Endothelial cell of umbilical vein (primary cell): ENCODE results near the gene NOXA1. TPM values are rescaled to one million over a fixed set of nuclear protein-coding genes. Genes with fewer than 3 reads are reported as not detected.

ENCODE experiments used
- BruUV-seq: library from RNA; stranded (reverse); fragments of 400-500 nt; replicated peaks from 2 replicates; lab custom pipeline; 2021; lab: Mats Ljungman, UMichigan
- CTCF ChIA-PET: fragments of 300-600, 350-600 bp; sonication (Branson Sonifier 250); formaldehyde crosslinking; loops from one replicate; lab custom pipeline; 2021; ENCODE audit warnings: antibody characterized with exemption, inconsistent platforms; lab: Charles Lee
- POLR2A ChIA-PET: fragments of 300-600, 350-600 bp; sonication (Branson Sonifier 250); formaldehyde crosslinking; loops from one replicate; lab custom pipeline; 2021; ENCODE audit warnings: antibody characterized with exemption, inconsistent platforms; lab: Charles Lee
- DNase-seq: peaks from one replicate; pipeline ENCODE4 v3.0.0-alpha.2; 2011; ENCODE audit warnings: low read depth, low spot score
- FAIRE-seq: peaks from 2 replicates; lab custom pipeline; 2011; peaks lifted over from hg19 to GRCh38; lab: Jason Lieb, UNC
- H2AFZ ChIP-seq: 2 replicates; pipeline ENCODE4 v1.6.0; 2012; ENCODE audit warnings: low read depth, low read length, control low read depth, inconsistent platforms
- H3K27ac ChIP-seq: 2 replicates; pipeline ENCODE4 v1.5.1; 2011; ENCODE audit warnings: low read depth, mild to moderate bottlenecking, control low read depth, low read length, moderate library complexity; ENCODE audit not compliant: insufficient read depth
- H3K27me3 ChIP-seq, 2 experiments: 2 replicates each; pipeline versions ENCODE4 v1.6.0 to v1.6.1; 2011; ENCODE audit warnings: low read length in 2 of 2, mixed read lengths in 1 of 2; ENCODE audit not compliant: control insufficient read depth in 2 of 2, insufficient read depth in 2 of 2
- H3K36me3 ChIP-seq, 2 experiments: 2 replicates in 1 of 2; 3 replicates in 1 of 2; pipeline ENCODE4 v1.5.1; 2011; ENCODE audit warnings: low read length in 2 of 2, mild to moderate bottlenecking in 1 of 2, moderate library complexity in 1 of 2; ENCODE audit not compliant: control insufficient read depth in 2 of 2, insufficient read depth in 2 of 2; ENCODE audit errors: extremely low read depth in 1 of 2
- H3K4me1 ChIP-seq: 3 replicates; pipeline ENCODE4 v1.5.1; 2011; ENCODE audit warnings: mild to moderate bottlenecking, low read length; ENCODE audit not compliant: control insufficient read depth, insufficient read depth; ENCODE audit errors: extremely low read depth
- H3K4me2 ChIP-seq: 2 replicates; pipeline ENCODE4 v1.6.1; 2011; ENCODE audit warnings: low read length, control low read depth, mixed read lengths; ENCODE audit not compliant: insufficient read depth
- H3K4me3 ChIP-seq, 3 experiments: fragments of 200-600 bp in 1 of 3; sonication (generic), shearing (Covaris generic) in 1 of 3; replicated peaks in 1 of 3; 2 replicates each; pipeline ENCODE4 v1.5.1; 2011 to 2016; ENCODE audit warnings: control low read depth in 3 of 3, low read length in 3 of 3, mild to moderate bottlenecking in 2 of 3, inconsistent platforms in 1 of 3, low read depth in 1 of 3, moderate library complexity in 1 of 3; ENCODE audit not compliant: insufficient read depth in 1 of 3
- H3K79me2 ChIP-seq: 2 replicates; pipeline ENCODE4 v1.6.0; 2012; ENCODE audit warnings: low read length, inconsistent platforms; ENCODE audit not compliant: control insufficient read depth, insufficient read depth
- H3K9ac ChIP-seq: replicated peaks from 2 replicates; pipeline ENCODE3; 2011; ENCODE audit warnings: low read length, control low read depth; ENCODE audit not compliant: insufficient read depth; ENCODE audit errors: extremely low read depth
- H3K9me1 ChIP-seq: replicated peaks from 3 replicates; pipeline ENCODE4 v1.6.0; 2011; ENCODE audit warnings: mild to moderate bottlenecking, low read length; ENCODE audit not compliant: control insufficient read depth, insufficient read depth; ENCODE audit errors: extremely low read depth
- H3K9me3 ChIP-seq: replicated peaks from 2 replicates; pipeline ENCODE4 v1.5.1; 2012; ENCODE audit warnings: low read length, inconsistent platforms; ENCODE audit not compliant: control insufficient read depth, insufficient read depth
- H4K20me1 ChIP-seq: replicated peaks from 2 replicates; pipeline ENCODE3; 2011; ENCODE audit warnings: mild to moderate bottlenecking, low read length; ENCODE audit not compliant: control insufficient read depth, insufficient read depth; ENCODE audit errors: extremely low read depth
- EZH2 ChIP-seq: IDR thresholded peaks from 2 replicates; pipeline ENCODE4 v1.6.1; 2012; ENCODE audit warnings: borderline replicate concordance, low read depth, mild to moderate bottlenecking, moderate library complexity, low read length, inconsistent platforms; ENCODE audit not compliant: severe bottlenecking
- FOS ChIP-seq: IDR thresholded peaks from 2 replicates; pipeline ENCODE4 v1.6.1; 2011; ENCODE audit warnings: mild to moderate bottlenecking, low read length, moderate library complexity, borderline replicate concordance; ENCODE audit not compliant: insufficient read depth
- GATA2 ChIP-seq: IDR thresholded peaks from 2 replicates; pipeline ENCODE4 v1.7.0; 2011; ENCODE audit warnings: low read depth, mild to moderate bottlenecking, moderate library complexity, mixed read lengths, low read length; ENCODE audit not compliant: insufficient read length, insufficient read depth
- JUN ChIP-seq: IDR thresholded peaks from 2 replicates; pipeline ENCODE4 v1.6.1; 2011; ENCODE audit warnings: borderline replicate concordance, low read depth; ENCODE audit not compliant: insufficient read length, insufficient read depth
- MYC ChIP-seq: IDR thresholded peaks from one replicate; pipeline ENCODE4 v1.6.1; 2011; ENCODE audit warnings: mild to moderate bottlenecking, low read depth, low read length
- POLR2A ChIP-seq: IDR thresholded peaks from 2 replicates; pipeline ENCODE4 v1.6.1; 2012; ENCODE audit warnings: low read depth, mild to moderate bottlenecking, control low read depth, low read length
- POLR2AphosphoS5 ChIP-seq: IDR thresholded peaks from 2 replicates; pipeline ENCODE4 v1.6.1; 2012; ENCODE audit warnings: low read depth, mild to moderate bottlenecking, control low read depth, low read length, moderate library complexity; ENCODE audit not compliant: insufficient read depth
- dilution Hi-C: fragments of 300-500 bp; cut with MboI; formaldehyde crosslinking; loops from one replicate; pipeline ENCODE4 v1.15.0; 2019; ENCODE audit warnings: low sequenced_read_pairs; ENCODE audit not compliant: extremely low pct_ligation_motif_present
- intact Hi-C: fragments of 100-400 bp; cut with micrococcal nuclease; formaldehyde crosslinking; loops from one replicate; pipeline ENCODE4 v1.10.0; 2022
- polyA plus RNA-seq, 4 experiments: library from polyadenylated mRNA; depleted of rRNA in 3 of 4; stranded (reverse) in 3 of 4; unstranded in 1 of 4; fragments of >200 nt; gene quantifications; 2 replicates each; pipeline versions ENCODE4 v1.2.1 to v1.2.3, GENCODE V29; 2011 to 2012; ENCODE audit warnings: missing spikeins in 1 of 4
- total RNA-seq: library from RNA; stranded (reverse); gene quantifications from 2 replicates; pipeline ENCODE4 v1.2.3, GENCODE V29; 2021
- TF ChIP-seq, protein P1 (sequence below): IDR thresholded peaks from 2 replicates; pipeline ENCODE4 v1.6.1; 2011; ENCODE audit not compliant: insufficient read depth, insufficient read length
- TF ChIP-seq, protein P2 (sequence below), 2 donors: IDR thresholded peaks; 1 replicate in 1 of 2; 2 replicates in 1 of 2; pipeline ENCODE4 v1.5.1; 2011; ENCODE audit warnings: low read length in 2 of 2, mild to moderate bottlenecking in 2 of 2, moderate library complexity in 2 of 2, control low read depth in 1 of 2, inconsistent platforms in 1 of 2, low read depth in 1 of 2; ENCODE audit not compliant: insufficient read depth in 1 of 2; ENCODE audit errors: extremely low read depth in 1 of 2

The NOXA1 gene
- total and polyA plus RNA-seq, 2 donors (not counting 3 experiments of a cell fraction or from before 2014, with no cell fraction given) = 0.40 to 0.91 TPM

DNA sequence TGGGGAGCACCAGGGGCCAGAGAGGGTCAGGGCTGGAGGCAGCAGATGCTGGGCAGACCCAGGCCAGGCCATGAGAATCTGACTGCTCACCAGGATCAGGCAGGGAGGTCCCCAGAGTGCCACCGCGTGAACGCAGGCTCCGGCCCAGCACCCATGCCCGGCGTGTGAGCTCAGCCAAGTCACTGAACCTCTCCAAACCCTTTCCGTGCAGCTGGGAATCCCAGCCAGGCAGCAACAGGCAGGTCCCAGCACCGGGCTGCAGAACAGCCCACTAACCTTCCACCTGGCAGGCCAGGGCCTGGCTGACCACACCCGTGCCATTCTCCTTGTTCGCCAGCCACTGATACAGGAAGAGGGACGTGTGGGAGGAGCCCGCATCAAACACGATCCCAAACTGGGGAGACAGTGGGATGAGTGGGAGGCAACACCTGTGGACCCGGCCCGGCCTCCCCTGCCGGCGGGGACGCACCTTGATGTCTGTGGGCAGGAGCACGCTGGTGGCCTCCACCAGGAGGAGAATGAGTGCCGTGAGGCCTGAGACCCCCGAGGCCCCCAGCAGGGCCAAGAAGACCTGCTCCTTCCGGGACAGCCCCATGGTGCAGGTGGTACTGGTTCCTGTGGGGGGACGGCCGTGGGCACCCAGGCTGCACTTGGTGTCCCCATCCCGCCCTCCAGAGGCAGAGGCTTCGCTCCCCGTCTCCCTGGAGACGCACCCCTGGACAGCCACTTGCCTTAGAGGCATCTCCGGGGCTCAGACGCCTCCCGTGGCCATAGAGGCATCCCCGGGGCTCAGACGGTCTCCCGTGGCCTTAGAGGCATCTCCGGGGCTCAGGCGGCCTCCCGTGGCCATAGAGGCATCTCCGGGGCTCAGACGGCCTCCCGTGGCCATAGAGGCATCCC, 14.7 kb downstream of the NOXA1 start:
- dilution Hi-C loops (no loop called here), intact Hi-C loops (no loop called here)
- H2AFZ ChIP-seq = no peak overlapping the region
- H3K4me1 ChIP-seq = no peaks in the 10 kb centered on the region
- H4K20me1 ChIP-seq = no peaks in the 10 kb centered on the region
- H3K79me2 ChIP-seq = no peaks in the 10 kb centered on the region
- no peak overlapping the region for H3K4me2 ChIP-seq
- DNase-seq (no peak), FAIRE-seq (no peak)
- POLR2A ChIA-PET = no interaction called here
- no peaks in the 10 kb centered on the region for H3K27me3 ChIP-seq
- H3K9ac ChIP-seq = no peak overlapping the region
- BruUV-seq = no TSS peak
- TF ChIP-seq POLR2AphosphoS5 = no peak
- TF ChIP-seq FOS = no peak
- CTCF ChIA-PET = interaction anchor here (1.2 to 1.6 kb wide), 6 partner anchors 14 to 151 kb away, joined by 3 to 11 read pairs (median 4); partner anchors contain the start of genes EXD3, NOXA1 and NRARP
- no peaks in the 10 kb centered on the region for H3K36me3 ChIP-seq
- no peaks in the 10 kb centered on the region for H3K9me3 ChIP-seq
- no peak overlapping the region for H3K27ac ChIP-seq
- H3K9me1 ChIP-seq = no peaks in the 10 kb centered on the region
- H3K4me3 ChIP-seq = no peak overlapping the region

DNA sequence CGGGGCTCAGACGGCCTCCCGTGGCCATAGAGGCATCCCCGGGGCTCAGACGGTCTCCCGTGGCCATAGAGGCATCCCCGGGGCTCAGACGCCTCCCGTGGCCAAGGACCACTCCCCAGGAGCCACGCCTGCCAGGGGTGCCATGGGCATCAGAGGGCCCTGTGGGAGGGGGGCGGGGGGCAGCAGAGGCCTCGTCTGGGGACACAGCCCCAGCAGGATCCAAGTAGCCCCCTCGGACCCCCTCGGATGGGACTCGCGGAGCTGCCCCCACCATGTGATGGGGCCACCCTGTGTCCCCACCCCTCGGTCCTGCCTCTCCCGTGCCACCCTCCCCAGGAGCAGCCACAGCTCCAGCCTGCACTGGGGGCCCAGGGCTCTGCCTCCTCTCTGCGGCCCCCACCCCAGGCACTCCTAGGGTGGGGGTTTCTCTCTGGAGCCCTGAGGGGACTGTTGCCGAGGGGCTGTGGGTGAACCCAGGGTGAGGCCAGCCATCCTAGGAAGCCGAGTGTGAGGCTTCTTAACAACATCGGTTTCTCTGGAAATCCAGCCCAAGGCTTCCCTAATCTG, 15.5 kb downstream of the NOXA1 start:
- intact Hi-C loops (no loop called here), dilution Hi-C loops (no loop called here)
- Histone ChIP-seq H3K27me3 (no peaks in the 10 kb centered on the region), H3K9ac (no peak overlapping the region), H3K9me3 (no peaks in the 10 kb centered on the region), H3K4me2 (no peak overlapping the region), H3K4me3 (no peak overlapping the region), H4K20me1 (no peaks in the 10 kb centered on the region), H3K9me1 (no peaks in the 10 kb centered on the region), H3K36me3 (no peaks in the 10 kb centered on the region), H2AFZ (no peak overlapping the region), H3K79me2 (no peaks in the 10 kb centered on the region), H3K27ac (no peak overlapping the region), H3K4me1 (no peaks in the 10 kb centered on the region)
- ChIA-PET CTCF (interaction anchor here (1.4 to 1.5 kb wide), 2 partner anchors 16 to 152 kb away, joined by 3 to 8 read pairs; partner anchors contain the start of genes EXD3 and NOXA1), POLR2A (no interaction called here)
- FAIRE-seq = no peak
- BruUV-seq = no TSS peak
- no peak for DNase-seq
- TF ChIP-seq POLR2AphosphoS5 = no peak
- TF ChIP-seq JUN = no peak
- TF ChIP-seq POLR2A = no peak
- TF ChIP-seq GATA2 = no peak
- no peak for TF ChIP-seq FOS
- TF ChIP-seq, protein P1, sequence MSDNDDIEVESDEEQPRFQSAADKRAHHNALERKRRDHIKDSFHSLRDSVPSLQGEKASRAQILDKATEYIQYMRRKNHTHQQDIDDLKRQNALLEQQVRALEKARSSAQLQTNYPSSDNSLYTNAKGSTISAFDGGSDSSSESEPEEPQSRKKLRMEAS = no peak
- no peak for TF ChIP-seq EZH2
- TF ChIP-seq MYC = no peak
- TF ChIP-seq, protein P2, sequence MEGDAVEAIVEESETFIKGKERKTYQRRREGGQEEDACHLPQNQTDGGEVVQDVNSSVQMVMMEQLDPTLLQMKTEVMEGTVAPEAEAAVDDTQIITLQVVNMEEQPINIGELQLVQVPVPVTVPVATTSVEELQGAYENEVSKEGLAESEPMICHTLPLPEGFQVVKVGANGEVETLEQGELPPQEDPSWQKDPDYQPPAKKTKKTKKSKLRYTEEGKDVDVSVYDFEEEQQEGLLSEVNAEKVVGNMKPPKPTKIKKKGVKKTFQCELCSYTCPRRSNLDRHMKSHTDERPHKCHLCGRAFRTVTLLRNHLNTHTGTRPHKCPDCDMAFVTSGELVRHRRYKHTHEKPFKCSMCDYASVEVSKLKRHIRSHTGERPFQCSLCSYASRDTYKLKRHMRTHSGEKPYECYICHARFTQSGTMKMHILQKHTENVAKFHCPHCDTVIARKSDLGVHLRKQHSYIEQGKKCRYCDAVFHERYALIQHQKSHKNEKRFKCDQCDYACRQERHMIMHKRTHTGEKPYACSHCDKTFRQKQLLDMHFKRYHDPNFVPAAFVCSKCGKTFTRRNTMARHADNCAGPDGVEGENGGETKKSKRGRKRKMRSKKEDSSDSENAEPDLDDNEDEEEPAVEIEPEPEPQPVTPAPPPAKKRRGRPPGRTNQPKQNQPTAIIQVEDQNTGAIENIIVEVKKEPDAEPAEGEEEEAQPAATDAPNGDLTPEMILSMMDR (IDR thresholded peaks at IDR 0.05; ENCODE audit: extremely low read depth in 1 of 2, insufficient read depth in 1 of 2, low read depth in 1 of 2, low read length in 2 of 2) = no peak
